ENCODE data around the gene UPK3B.
"Not testable (repeated sequence)": the region's sequence is repeated elsewhere in the genome, so short reads cannot be mapped to it uniquely, and the experiment has no call there.

UPK3B gene

DNA sequence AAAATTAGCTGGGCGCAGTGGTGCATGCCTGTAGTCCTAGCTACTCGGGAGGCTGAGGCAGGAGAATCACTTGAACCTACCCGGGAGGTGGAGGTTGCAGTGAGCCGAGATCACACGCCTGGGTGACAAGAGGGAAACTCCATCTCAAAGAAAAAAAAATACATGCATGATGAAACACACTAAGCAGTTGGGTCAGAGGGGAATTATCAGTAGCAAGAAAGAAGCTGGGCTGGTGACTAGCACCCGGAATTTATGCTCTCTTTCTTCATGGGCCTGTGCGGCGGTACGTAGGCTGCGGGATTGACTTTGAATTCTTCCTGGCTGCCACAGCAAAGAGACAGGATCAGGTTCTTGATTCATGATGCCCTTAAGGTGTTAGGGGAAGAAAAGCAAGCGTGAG lies 30.7 kb upstream of the UPK3B start:
- H3K4me1 ChIP-seq (ENCODE audit: control insufficient read depth, insufficient read depth, low read length); H3K9ac ChIP-seq (ENCODE audit: low read length); H3K36me3 ChIP-seq (ENCODE audit: control insufficient read depth, insufficient read depth, low read length); H3K9me3 ChIP-seq (ENCODE audit: control insufficient read depth, low read length); H3K4me3 ChIP-seq (ENCODE audit: low read length); H3K27me3 ChIP-seq (ENCODE audit: control insufficient read depth, insufficient read depth, low read length): not testable (repeated sequence)

DNA sequence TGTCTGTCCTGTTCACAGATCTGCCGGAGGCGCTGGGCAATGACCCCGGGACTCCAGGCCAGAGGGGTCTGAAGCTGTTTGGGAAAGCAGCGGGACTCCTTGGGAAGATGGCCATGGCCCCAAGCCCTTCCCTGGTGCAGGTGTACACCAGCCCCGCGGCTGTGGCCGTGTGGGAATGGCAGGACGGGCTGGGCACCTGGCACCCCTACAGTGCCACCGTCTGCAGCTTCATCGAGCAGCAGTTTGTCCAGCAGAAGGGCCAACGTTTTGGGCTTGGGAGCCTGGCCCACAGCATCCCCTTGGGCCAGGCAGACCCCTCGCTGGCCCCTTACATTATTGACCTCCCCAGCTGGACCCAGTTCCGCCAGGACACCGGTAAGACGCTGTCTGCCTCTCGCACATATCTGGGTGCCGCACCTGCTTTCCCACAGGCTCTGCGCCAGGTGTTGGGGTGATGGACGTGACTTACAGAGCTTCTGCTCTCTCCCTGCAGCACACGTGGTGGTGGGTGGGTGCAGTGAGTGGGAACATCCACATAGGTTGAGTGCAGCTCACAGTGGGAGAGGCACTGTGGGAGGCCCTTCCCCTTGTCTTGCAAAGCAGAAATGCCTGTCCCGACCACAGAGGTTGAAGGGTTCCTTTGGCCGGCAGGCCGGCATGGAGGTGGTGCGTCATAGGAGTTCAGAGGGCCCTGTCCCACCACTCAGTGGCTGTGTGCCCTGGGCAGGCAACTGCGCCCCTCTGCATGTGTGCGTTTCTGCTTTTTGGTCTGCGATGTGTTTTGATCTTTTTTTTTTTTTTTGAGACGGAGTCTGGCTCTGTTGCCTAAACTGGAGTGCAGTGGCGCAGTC lies 29.7 kb upstream of the UPK3B start:
- H3K4me1 ChIP-seq (ENCODE audit: control insufficient read depth, insufficient read depth, low read length); H3K9me3 ChIP-seq (ENCODE audit: control insufficient read depth, low read length); H3K27me3 ChIP-seq (ENCODE audit: control insufficient read depth, insufficient read depth, low read length); H3K4me3 ChIP-seq (ENCODE audit: low read length); H3K9ac ChIP-seq (ENCODE audit: low read length); H3K36me3 ChIP-seq (ENCODE audit: control insufficient read depth, insufficient read depth, low read length): not testable (repeated sequence)

GRCh38 chr7:76482660-76483059 lies 27.7 kb upstream of the UPK3B start:
- not testable (repeated sequence) for H3K4me1 ChIP-seq (ENCODE audit: control insufficient read depth, insufficient read depth, low read length); H3K9ac ChIP-seq (ENCODE audit: low read length); H3K4me3 ChIP-seq (ENCODE audit: low read length); H3K27me3 ChIP-seq (ENCODE audit: control insufficient read depth, insufficient read depth, low read length); H3K9me3 ChIP-seq (ENCODE audit: control insufficient read depth, low read length); H3K36me3 ChIP-seq (ENCODE audit: control insufficient read depth, insufficient read depth, low read length)

GRCh38 chr7:76483081-76483480 lies 27.3 kb upstream of the UPK3B start:
- not testable (repeated sequence) for H3K4me3 ChIP-seq (ENCODE audit: low read length); H3K9ac ChIP-seq (ENCODE audit: low read length); H3K4me1 ChIP-seq (ENCODE audit: control insufficient read depth, insufficient read depth, low read length); H3K9me3 ChIP-seq (ENCODE audit: control insufficient read depth, low read length); H3K36me3 ChIP-seq (ENCODE audit: control insufficient read depth, insufficient read depth, low read length); H3K27me3 ChIP-seq (ENCODE audit: control insufficient read depth, insufficient read depth, low read length)

- H3K36me3 ChIP-seq (ENCODE audit: control insufficient read depth, insufficient read depth, low read length); H3K9me3 ChIP-seq (ENCODE audit: control insufficient read depth, low read length); H3K4me1 ChIP-seq (ENCODE audit: control insufficient read depth, insufficient read depth, low read length); H3K9ac ChIP-seq (ENCODE audit: low read length); H3K4me3 ChIP-seq (ENCODE audit: low read length); H3K27me3 ChIP-seq (ENCODE audit: control insufficient read depth, insufficient read depth, low read length): not testable (repeated sequence)
These were observed 25.9 kb upstream of the UPK3B start for GRCh38 chr7:76484456-76484855.

GRCh38 chr7:76485822-76486610 lies 24.3 kb upstream of the UPK3B start:
- not testable (repeated sequence) for H3K4me1 ChIP-seq (ENCODE audit: control insufficient read depth, insufficient read depth, low read length); H3K36me3 ChIP-seq (ENCODE audit: control insufficient read depth, insufficient read depth, low read length); H3K9ac ChIP-seq (ENCODE audit: low read length); H3K27me3 ChIP-seq (ENCODE audit: control insufficient read depth, insufficient read depth, low read length); H3K4me3 ChIP-seq (ENCODE audit: low read length); H3K9me3 ChIP-seq (ENCODE audit: control insufficient read depth, low read length)

GRCh38 chr7:76486618-76487017 lies 23.7 kb upstream of the UPK3B start:
- not testable (repeated sequence) for H3K4me1 ChIP-seq (ENCODE audit: control insufficient read depth, insufficient read depth, low read length); H3K9me3 ChIP-seq (ENCODE audit: control insufficient read depth, low read length); H3K27me3 ChIP-seq (ENCODE audit: control insufficient read depth, insufficient read depth, low read length)

DNA sequence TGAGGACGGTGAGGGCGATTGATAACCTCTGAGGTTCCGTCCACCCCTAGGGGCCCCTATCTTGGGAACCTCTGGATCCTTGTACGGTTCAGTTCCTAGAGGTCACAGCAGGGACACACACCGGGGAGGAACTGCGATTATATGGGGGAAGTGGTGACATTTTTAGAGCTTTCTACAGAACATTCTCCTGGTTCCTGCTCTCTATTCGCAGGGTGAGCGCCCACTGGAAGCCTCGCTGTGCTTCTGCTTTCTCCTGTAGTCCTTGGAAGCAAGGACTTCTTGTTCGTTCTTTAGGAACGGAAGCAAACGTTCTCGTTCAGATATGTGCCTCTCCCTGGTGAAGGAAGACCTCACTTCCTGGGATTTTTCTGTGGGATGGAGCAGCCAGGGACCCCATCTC lies 22.4 kb upstream of the UPK3B start:
- H3K4me1 ChIP-seq (ENCODE audit: control insufficient read depth, insufficient read depth, low read length); H3K36me3 ChIP-seq (ENCODE audit: control insufficient read depth, insufficient read depth, low read length); H3K9ac ChIP-seq (ENCODE audit: low read length); H3K9me3 ChIP-seq (ENCODE audit: control insufficient read depth, low read length); H3K4me3 ChIP-seq (ENCODE audit: low read length); H3K27me3 ChIP-seq (ENCODE audit: control insufficient read depth, insufficient read depth, low read length): not testable (repeated sequence)

More at GRCh38 chr7:76486618-76487017, 23.7 kb upstream of the UPK3B start:
- H3K4me3 ChIP-seq (ENCODE audit: low read length); H3K36me3 ChIP-seq (ENCODE audit: control insufficient read depth, insufficient read depth, low read length); H3K9ac ChIP-seq (ENCODE audit: low read length): not testable (repeated sequence)

DNA sequence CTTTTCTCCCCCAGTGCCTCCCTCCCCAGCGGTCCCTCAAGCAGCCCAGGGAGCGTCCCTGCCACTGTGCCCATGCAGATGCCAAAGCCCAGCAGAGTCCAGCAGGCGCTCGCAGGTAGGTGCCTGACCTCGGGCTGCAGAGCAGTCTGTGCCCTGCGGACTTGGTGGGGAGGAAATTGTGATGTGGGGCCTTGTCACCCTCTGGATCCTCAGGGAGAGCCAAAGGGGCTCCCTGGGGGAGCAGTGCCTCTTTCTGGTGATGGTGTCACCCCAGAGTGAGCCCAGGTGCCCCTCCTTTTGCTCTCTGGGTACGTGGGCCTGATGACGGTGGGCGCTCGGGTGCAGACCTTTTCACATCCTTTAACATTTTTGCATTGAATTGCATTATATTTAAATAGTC lies 18.2 kb upstream of the UPK3B start:
- H3K4me1 ChIP-seq (ENCODE audit: control insufficient read depth, insufficient read depth, low read length); H3K27me3 ChIP-seq (ENCODE audit: control insufficient read depth, insufficient read depth, low read length); H3K9ac ChIP-seq (ENCODE audit: low read length); H3K9me3 ChIP-seq (ENCODE audit: control insufficient read depth, low read length); H3K4me3 ChIP-seq (ENCODE audit: low read length); H3K36me3 ChIP-seq (ENCODE audit: control insufficient read depth, insufficient read depth, low read length): not testable (repeated sequence)

- not testable (repeated sequence) for H3K9ac ChIP-seq (ENCODE audit: low read length); H3K4me3 ChIP-seq (ENCODE audit: low read length); H3K36me3 ChIP-seq (ENCODE audit: control insufficient read depth, insufficient read depth, low read length); H3K4me1 ChIP-seq (ENCODE audit: control insufficient read depth, insufficient read depth, low read length); H3K27me3 ChIP-seq (ENCODE audit: control insufficient read depth, insufficient read depth, low read length); H3K9me3 ChIP-seq (ENCODE audit: control insufficient read depth, low read length)
These were observed 14.6 kb upstream of the UPK3B start for GRCh38 chr7:76495717-76496116.

- not testable (repeated sequence) for H3K9ac ChIP-seq (ENCODE audit: low read length); H3K27me3 ChIP-seq (ENCODE audit: control insufficient read depth, insufficient read depth, low read length)
These were observed 12.3 kb upstream of the UPK3B start for GRCh38 chr7:76497918-76498582.

DNA sequence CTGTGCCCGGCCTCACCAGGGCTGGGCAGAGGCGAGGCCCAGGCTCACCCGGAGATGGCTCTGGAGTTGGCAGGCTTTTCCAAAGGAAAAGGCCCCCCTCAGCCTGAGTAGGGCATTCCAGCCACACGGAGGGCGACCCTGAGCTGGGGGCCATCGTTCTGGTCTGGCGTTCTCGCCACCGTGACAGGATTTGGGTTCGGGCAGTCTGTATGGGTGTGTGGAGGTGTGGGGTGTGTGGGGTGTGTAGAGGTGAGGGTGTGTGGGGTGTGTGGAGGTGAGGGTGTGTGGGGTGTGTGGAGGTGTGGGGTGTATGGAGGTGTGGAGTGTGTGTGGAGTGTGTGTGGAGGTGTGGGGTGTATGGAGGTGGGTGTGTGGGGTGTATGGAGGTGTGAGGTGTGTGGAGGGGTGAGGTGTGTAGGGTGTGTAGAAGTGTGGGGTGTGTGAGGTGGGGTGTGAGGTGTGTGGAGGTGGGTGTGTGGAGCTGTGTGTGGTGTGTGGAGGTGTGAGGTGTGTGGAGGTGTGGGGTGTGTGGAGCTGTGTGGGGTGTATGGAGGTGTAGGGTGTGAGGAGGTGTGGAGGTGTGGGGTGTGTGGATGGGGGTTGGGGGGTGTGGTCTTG lies 11.7 kb upstream of the UPK3B start:
- not testable (repeated sequence) for H3K4me3 ChIP-seq (ENCODE audit: low read length); H3K27me3 ChIP-seq (ENCODE audit: control insufficient read depth, insufficient read depth, low read length); H3K36me3 ChIP-seq (ENCODE audit: control insufficient read depth, insufficient read depth, low read length); H3K9ac ChIP-seq (ENCODE audit: low read length); H3K9me3 ChIP-seq (ENCODE audit: control insufficient read depth, low read length); H3K4me1 ChIP-seq (ENCODE audit: control insufficient read depth, insufficient read depth, low read length)

More at GRCh38 chr7:76497918-76498582, 12.3 kb upstream of the UPK3B start:
- not testable (repeated sequence) for H3K36me3 ChIP-seq (ENCODE audit: control insufficient read depth, insufficient read depth, low read length); H3K4me1 ChIP-seq (ENCODE audit: control insufficient read depth, insufficient read depth, low read length); H3K4me3 ChIP-seq (ENCODE audit: low read length); H3K9me3 ChIP-seq (ENCODE audit: control insufficient read depth, low read length)

Data from mucosa of stomach (tissue), 1 donor.